GM10248 (cell line): ENCODE results near the gene HORMAD2.

Source experiments
- CTCF ChIA-PET: fragments of 300-600 bp; sonication (Branson Sonifier 250); formaldehyde crosslinking; extraction: SDS; loops from one replicate; lab custom pipeline; 2021; ENCODE audit warnings: antibody characterized with exemption; lab: Yijun Ruan, JAX
- POLR2A ChIA-PET: fragments of 350-650 bp; sonication (Branson Sonifier 250); formaldehyde crosslinking; extraction: SDS; loops from one replicate; lab custom pipeline; 2020; ENCODE audit warnings: antibody characterized with exemption; lab: Yijun Ruan, JAX
- DNase-seq: peaks from one replicate; pipeline ENCODE4 v3.0.0; 2012; ENCODE audit errors: extremely low spot score
- CTCF ChIP-seq: IDR thresholded peaks from 2 replicates; pipeline ENCODE4 v1.5.1; 2012; ENCODE audit warnings: mild to moderate bottlenecking, low read depth; ENCODE audit errors: extremely low read depth, missing control alignments, control extremely low read depth

HORMAD2 gene

GRCh38 chr22:30062950-30063349 lies 17.3 kb upstream of the HORMAD2 start:
- DNase-seq, result no peak
- ChIA-PET CTCF (no interaction called here), POLR2A (no interaction called here)

GRCh38 chr22:30064172-30064571 lies 16.1 kb upstream of the HORMAD2 start:
- ChIA-PET POLR2A (no interaction called here), CTCF (no interaction called here)
- DNase-seq, result no peak
- no peak for TF ChIP-seq CTCF

More at GRCh38 chr22:30062950-30063349, 17.3 kb upstream of the HORMAD2 start:
- TF ChIP-seq CTCF, result no peak

- ChIA-PET CTCF (no interaction called here), POLR2A (no interaction called here)
- no peak for TF ChIP-seq CTCF
- no peak for DNase-seq
Measured at GRCh38 chr22:30073743-30074142, 6.5 kb upstream of the HORMAD2 start.

- no peak for DNase-seq
- CTCF ChIA-PET, result no interaction called here
- POLR2A ChIA-PET, result no interaction called here
- no peak for TF ChIP-seq CTCF
Measured at GRCh38 chr22:30074147-30074546, 6.1 kb upstream of the HORMAD2 start.

GRCh38 chr22:30074994-30075393 lies 5.3 kb upstream of the HORMAD2 start:
- ChIA-PET POLR2A (no interaction called here), CTCF (interaction anchor here (1.2 to 4.0 kb wide), 5 partner anchors 10 to 486 kb away, joined by 3 to 16 read pairs (median 5); no protein-coding TSS in a partner anchor)
- no peak for DNase-seq
- TF ChIP-seq CTCF, result no peak

- no peak for DNase-seq
- CTCF ChIA-PET, result interaction anchor here (1.5 to 4.0 kb wide), 2 partner anchors 9 to 12 kb away, joined by 4 to 16 read pairs; no protein-coding TSS in a partner anchor
- no peak for TF ChIP-seq CTCF
- POLR2A ChIA-PET, result no interaction called here
Measured at GRCh38 chr22:30077279-30077880, 2.9 kb upstream of the HORMAD2 start.
